GM23248 (cell line): Measurements from ENCODE around the gene EHBP1. TPM values are rescaled to one million over a fixed set of nuclear protein-coding genes. Genes with fewer than 3 reads are reported as not detected.

Experiments
- DNase-seq: peaks from one replicate; pipeline ENCODE4 v3.0.0-alpha.2; 2015
- H2AFZ ChIP-seq: fragments of 200-600 bp; sonication (generic); 2 replicates; pipeline ENCODE4 v1.6.1; 2016; ENCODE audit warnings: antibody characterized with exemption
- H3F3A ChIP-seq: fragments of 200-600 bp; sonication (generic); 2 replicates; pipeline ENCODE4 v1.6.1; 2016; ENCODE audit warnings: mild to moderate bottlenecking, antibody characterized with exemption, mixed run types; ENCODE audit not compliant: insufficient read depth
- H3K27ac ChIP-seq: fragments of 200-600 bp; sonication (generic); 2 replicates; pipeline ENCODE4 v1.5.1; 2016; ENCODE audit warnings: mild to moderate bottlenecking
- H3K27me3 ChIP-seq: fragments of 200-600 bp; sonication (generic); replicated peaks from 2 replicates; pipeline ENCODE4 v1.6.1; 2016; ENCODE audit warnings: mild to moderate bottlenecking; ENCODE audit not compliant: insufficient read depth
- H3K36me3 ChIP-seq: fragments of 200-600 bp; sonication (generic); 2 replicates; pipeline ENCODE4 v1.6.1; 2016; ENCODE audit warnings: low read depth, mild to moderate bottlenecking
- H3K4me1 ChIP-seq: fragments of 200-600 bp; sonication (generic); 2 replicates; pipeline ENCODE4 v1.6.1; 2016; ENCODE audit warnings: mild to moderate bottlenecking; ENCODE audit not compliant: insufficient read depth
- H3K4me2 ChIP-seq: fragments of 200-600 bp; sonication (generic); one replicate; pipeline ENCODE4 v1.6.1; 2016; ENCODE audit warnings: mild to moderate bottlenecking; ENCODE audit not compliant: unreplicated experiment
- H3K4me3 ChIP-seq: fragments of 200-600 bp; sonication (generic); 2 replicates; pipeline ENCODE4 v1.5.1; 2016; ENCODE audit warnings: mild to moderate bottlenecking
- H3K79me2 ChIP-seq: fragments of 200-600 bp; sonication (generic); 2 replicates; pipeline ENCODE4 v1.6.1; 2016; ENCODE audit warnings: mild to moderate bottlenecking; ENCODE audit not compliant: insufficient read depth
- H3K9ac ChIP-seq: fragments of 200-600 bp; sonication (generic); 2 replicates; pipeline ENCODE4 v1.6.1; 2016; ENCODE audit warnings: mild to moderate bottlenecking
- H3K9me2 ChIP-seq: fragments of 200-600 bp; sonication (generic); 2 replicates; pipeline ENCODE4 v1.6.1; 2016; ENCODE audit warnings: mixed run types, mild to moderate bottlenecking, moderate library complexity; ENCODE audit not compliant: insufficient read depth
- H3K9me3 ChIP-seq: fragments of 200-600 bp; sonication (generic); one replicate; pipeline ENCODE4 v1.6.1; 2017; ENCODE audit warnings: low read depth
- H4K20me1 ChIP-seq: fragments of 200-600 bp; sonication (generic); 2 replicates; pipeline ENCODE4 v1.6.0; 2016; ENCODE audit not compliant: insufficient read depth
- EZH2 ChIP-seq: fragments of 200-600 bp; sonication (generic); IDR thresholded peaks from 2 replicates; pipeline ENCODE4 v1.6.1; 2018; ENCODE audit warnings: antibody characterized with exemption, mild to moderate bottlenecking; ENCODE audit not compliant: insufficient read depth, poor library complexity, severe bottlenecking
- EZH2phosphoT487 ChIP-seq: fragments of 200-600 bp; sonication (generic); IDR thresholded peaks from 2 replicates; pipeline ENCODE4 v1.6.1; 2018; ENCODE audit warnings: antibody characterized with exemption, moderate library complexity, mild to moderate bottlenecking, low read depth; ENCODE audit not compliant: insufficient read depth
- WGBS, 2 experiments: methylation state at CpG; one replicate each; pipeline ENCODE4 v1.1.6; 2015 to 2017; ENCODE audit warnings: low lambda C conversion rate in 2 of 2, low coverage in 1 of 2; ENCODE audit errors: missing lambda C conversion rate in 2 of 2; 5-methylcytosine and 5-hydroxymethylcytosine counted together
- in situ Hi-C: fragments of 300-500 bp; cut with MboI; formaldehyde crosslinking; loops from 2 replicates; pipeline ENCODE4 v1.15.0; 2020
- polyA plus RNA-seq: library from polyadenylated mRNA; unstranded; fragments of >200 nt; fragmentation: Nextera tagmentation; extraction: Ambion mirVana; gene quantifications from 2 replicates; pipeline ENCODE4 v1.2.1, GENCODE V29; 2016
- total RNA-seq: library from RNA; depleted of rRNA; stranded (reverse); fragments of >200 nt; shearing (Covaris generic); gene quantifications from 2 replicates; pipeline ENCODE4 v1.2.3, GENCODE V29; 2014

The EHBP1 gene
- total and polyA plus RNA-seq, 2 experiments from 2014 or later: 41.3 to 56.8 TPM

- H3K27ac ChIP-seq: no peak overlapping the region
These were observed 111.8 kb downstream of the EHBP1 start for GRCh38 chr2:62817348-62817747.

GRCh38 chr2:62817995-62818713, 112.6 kb downstream of the EHBP1 start:
- Histone ChIP-seq H3K4me3 (no peak overlapping the region), H3K36me3 (no peaks in the 10 kb centered on the region), H3K27me3 (no peaks in the 10 kb centered on the region), H3K9ac (no peak overlapping the region), H4K20me1 (peaks cover 22% of the 10 kb centered on the region), H3F3A (peaks cover 38% of the 10 kb centered on the region), H3K9me3 (no peaks in the 10 kb centered on the region), H3K79me2 (peaks cover 99% of the 10 kb centered on the region), H3K9me2 (no peaks in the 10 kb centered on the region), H3K27ac (no peak overlapping the region), H3K4me2 (peak overlapping the region; percentile 18), H3K4me1 (peaks cover 33% of the 10 kb centered on the region), H2AFZ (no peak overlapping the region)
- 67 to 77% methylated on average over 2 of the region's 2 CpGs for WGBS, 2 experiments
- TF ChIP-seq EZH2 (no peak), EZH2phosphoT487 (no peak)
- in situ Hi-C loops: no loop called here
- DNase-seq: peak; percentile 78

More at GRCh38 chr2:62817348-62817747, 111.8 kb downstream of the EHBP1 start:
- TF ChIP-seq EZH2phosphoT487: no peak
- TF ChIP-seq EZH2: no peak
- Histone ChIP-seq H2AFZ (no peak overlapping the region), H3K4me1 (peaks cover 33% of the 10 kb centered on the region), H3K4me2 (no peak overlapping the region), H3K36me3 (no peaks in the 10 kb centered on the region), H3K79me2 (peaks cover 99% of the 10 kb centered on the region), H3K9ac (no peak overlapping the region), H4K20me1 (peaks cover 19% of the 10 kb centered on the region), H3K9me3 (no peaks in the 10 kb centered on the region), H3K4me3 (no peak overlapping the region), H3K9me2 (no peaks in the 10 kb centered on the region), H3F3A (peaks cover 38% of the 10 kb centered on the region), H3K27me3 (no peaks in the 10 kb centered on the region)
- 89 to 92% methylated on average over 1 of the region's 1 CpG for WGBS, 2 experiments
- DNase-seq: peak; percentile 30
- in situ Hi-C loops: no loop called here

GRCh38 chr2:62822549-62822948, 117.0 kb downstream of the EHBP1 start:
- Histone ChIP-seq H3K36me3 (peaks cover 14% of the 10 kb centered on the region; the same call in 1 of the 2 replicates), H3K4me1 (peaks cover 31% of the 10 kb centered on the region), H3F3A (peaks cover 33% of the 10 kb centered on the region), H3K9me3 (no peaks in the 10 kb centered on the region), H3K9ac (no peak overlapping the region), H3K27me3 (no peaks in the 10 kb centered on the region), H4K20me1 (peaks cover 20% of the 10 kb centered on the region), H2AFZ (no peak overlapping the region), H3K4me2 (no peak overlapping the region), H3K79me2 (peaks cover 86% of the 10 kb centered on the region), H3K27ac (no peak overlapping the region), H3K9me2 (no peaks in the 10 kb centered on the region; the same call in 1 of the 2 replicates), H3K4me3 (no peak overlapping the region)
- DNase-seq: no peak
- in situ Hi-C loops: no loop called here
- TF ChIP-seq EZH2phosphoT487 (no peak), EZH2 (no peak)
- WGBS, 2 experiments: 95 to 96% methylated on average over 3 of the region's 3 CpGs

GRCh38 chr2:62824388-62824787, 118.9 kb downstream of the EHBP1 start:
- DNase-seq: no peak
- TF ChIP-seq EZH2: no peak
- TF ChIP-seq EZH2phosphoT487: no peak
- peaks cover 21% of the 10 kb centered on the region for H3K4me1 ChIP-seq
- H3K9ac ChIP-seq: no peak overlapping the region
- no peak overlapping the region for H3K4me3 ChIP-seq
- peaks cover 25% of the 10 kb centered on the region for H3K36me3 ChIP-seq
- no peak overlapping the region for H3K4me2 ChIP-seq
- in situ Hi-C loops: no loop called here
- peaks cover 22% of the 10 kb centered on the region for H3F3A ChIP-seq
- no peak overlapping the region for H3K27ac ChIP-seq
- peaks cover 77% of the 10 kb centered on the region for H3K79me2 ChIP-seq
- H4K20me1 ChIP-seq: peaks cover 11% of the 10 kb centered on the region; the same call in 1 of the 2 replicates
- no peak overlapping the region for H2AFZ ChIP-seq
- WGBS, 2 experiments: 94 to 96% methylated on average over 1 of the region's 1 CpG
- no peaks in the 10 kb centered on the region for H3K9me3 ChIP-seq
- no peaks in the 10 kb centered on the region for H3K27me3 ChIP-seq
- no peaks in the 10 kb centered on the region; the same call in 1 of the 2 replicates for H3K9me2 ChIP-seq
